GM21390 (cell line): ENCODE measurements around the gene SLC2A2.

Experiments
- ATAC-seq: cut with Tn5 transposase; IDR thresholded peaks from one replicate; pipeline ENCODE4 v1.9.1; 2021; ENCODE audit not compliant: unreplicated experiment

SLC2A2 gene

GRCh38 chr3:171038342-171038741 is 11.8 kb upstream of the SLC2A2 start:
- ATAC-seq: no peak

- no peak for ATAC-seq
Measured at GRCh38 chr3:171028779-171029232, 2.3 kb upstream of the SLC2A2 start.

- ATAC-seq: peak; percentile 55
Measured at GRCh38 chr3:171028025-171028778, 1.7 kb upstream of the SLC2A2 start.

- no peak for ATAC-seq
Measured at GRCh38 chr3:171023566-171023965, 3.0 kb downstream of the SLC2A2 start.

GRCh38 chr3:171021377-171021776 is 5.1 kb downstream of the SLC2A2 start:
- ATAC-seq: no peak

GRCh38 chr3:171018156-171018935 is 8.2 kb downstream of the SLC2A2 start:
- no peak for ATAC-seq

- ATAC-seq: no peak
Measured at GRCh38 chr3:171013822-171014748, 12.4 kb downstream of the SLC2A2 start.

GRCh38 chr3:171011873-171012336 is 14.6 kb downstream of the SLC2A2 start:
- no peak for ATAC-seq

GRCh38 chr3:171011109-171011872 is 15.2 kb downstream of the SLC2A2 start:
- no peak for ATAC-seq

GRCh38 chr3:171007316-171007715 is 19.2 kb downstream of the SLC2A2 start:
- no peak for ATAC-seq

- no peak for ATAC-seq
Measured at GRCh38 chr3:171005648-171006047, 20.9 kb downstream of the SLC2A2 start.

- ATAC-seq: no peak
Measured at GRCh38 chr3:171001957-171002694, 24.4 kb downstream of the SLC2A2 start.

- no peak for ATAC-seq
Measured at GRCh38 chr3:171001250-171001893, 25.1 kb downstream of the SLC2A2 start.

GRCh38 chr3:171000281-171000680 is 26.2 kb downstream of the SLC2A2 start:
- no peak for ATAC-seq

GRCh38 chr3:170999737-171000242 is 26.7 kb downstream of the SLC2A2 start:
- ATAC-seq: no peak

GRCh38 chr3:170997961-170998913 is 28.3 kb downstream of the SLC2A2 start:
- no peak for ATAC-seq

- ATAC-seq: no peak
Measured at GRCh38 chr3:170992854-170993253, 33.7 kb downstream of the SLC2A2 start.

GRCh38 chr3:170991664-170992063 is 34.9 kb downstream of the SLC2A2 start:
- ATAC-seq: no peak
